Upper lobe of left lung (tissue), 6 donors: ENCODE measurements around the gene OR4D2. TPM values are rescaled to one million over a fixed set of nuclear protein-coding genes. Genes with fewer than 3 reads are reported as not detected.

Source experiments
- ATAC-seq, 2 donors: fragments of 200-7000 bp; cut with Tn5 transposase; one replicate each; pipeline ENCODE4 v1.9.1; 2022; ENCODE audit warnings: mild to moderate bottlenecking in 2 of 2, moderate library complexity in 2 of 2; ENCODE audit not compliant: low FRiP score in 2 of 2
- DNase-seq, 2 donors: peaks; one replicate each; pipeline ENCODE4 v3.0.0-alpha.2; 2019 to 2020
- H3K27ac ChIP-seq, 4 donors: fragments of 200-600 bp; sonication (generic); one replicate each; pipeline ENCODE4 v1.5.1; 2016 to 2019
- H3K27me3 ChIP-seq, 4 donors: fragments of 200-600 bp; sonication (generic); one replicate each; pipeline ENCODE4 v1.5.1; 2017 to 2019
- H3K36me3 ChIP-seq, 4 donors: fragments of 200-600 bp; sonication (generic); one replicate each; pipeline ENCODE4 v1.5.1; 2016 to 2019
- H3K4me1 ChIP-seq, 4 donors: fragments of 200-600 bp; sonication (generic); one replicate each; pipeline ENCODE4 v1.5.1; 2018 to 2019
- H3K4me3 ChIP-seq, 4 donors: fragments of 200-600 bp; sonication (generic); one replicate each; pipeline ENCODE4 v1.5.1; 2017 to 2019; ENCODE audit warnings: mild to moderate bottlenecking in 2 of 4, moderate library complexity in 1 of 4
- H3K9me3 ChIP-seq, 4 donors: fragments of 200-600 bp; sonication (generic); one replicate each; pipeline ENCODE4 v1.5.1; 2018 to 2019
- EP300 ChIP-seq, 4 donors: sonication (generic); formaldehyde crosslinking; IDR thresholded peaks; one replicate each; pipeline ENCODE4 v1.5.1; 2017; ENCODE audit warnings: antibody characterized with exemption in 4 of 4, control low read depth in 2 of 4
- POLR2A ChIP-seq, 4 donors: fragments of 450-650 bp; IDR thresholded peaks; one replicate each; pipeline ENCODE4 v1.5.1; 2016 to 2017; ENCODE audit warnings: antibody characterized with exemption in 4 of 4, mild to moderate bottlenecking in 2 of 4
- POLR2AphosphoS5 ChIP-seq, 2 donors: sonication (generic); formaldehyde crosslinking; IDR thresholded peaks; one replicate each; pipeline ENCODE4 v1.5.1; 2017; ENCODE audit warnings: antibody characterized with exemption in 2 of 2
- WGBS, 2 donors: methylation state at CpG; one replicate each; pipeline ENCODE4 v1.1.5; 2017 to 2018; 5-methylcytosine and 5-hydroxymethylcytosine counted together
- total RNA-seq, 6 donors: library from RNA; depleted of rRNA in 4 of 6; stranded (reverse); fragments of >200 nt in 4 of 6; gene quantifications; one replicate each; pipeline versions ENCODE4 v1.1.0 to v1.2.1, GENCODE V29; 2016 to 2021
- TF ChIP-seq, protein P1 (sequence below), 6 experiments: fragments of 450-650 bp in 4 of 6; fragments of 200-600 bp in 2 of 6; sonication (generic) in 2 of 6; IDR thresholded peaks; one replicate each; pipeline ENCODE4 v1.5.1; 2016 to 2019; ENCODE audit warnings: antibody characterized with exemption in 6 of 6
- donor health status: DM: no; HTN: no; CAD: no; lungs with moderate emphysema.
- donor health status: DM: no; HTN: yes; CAD: no; lungs with severe emphysema.

Gene OR4D2
- total RNA-seq, 6 donors from 2014 or later, result not detected

DNA sequence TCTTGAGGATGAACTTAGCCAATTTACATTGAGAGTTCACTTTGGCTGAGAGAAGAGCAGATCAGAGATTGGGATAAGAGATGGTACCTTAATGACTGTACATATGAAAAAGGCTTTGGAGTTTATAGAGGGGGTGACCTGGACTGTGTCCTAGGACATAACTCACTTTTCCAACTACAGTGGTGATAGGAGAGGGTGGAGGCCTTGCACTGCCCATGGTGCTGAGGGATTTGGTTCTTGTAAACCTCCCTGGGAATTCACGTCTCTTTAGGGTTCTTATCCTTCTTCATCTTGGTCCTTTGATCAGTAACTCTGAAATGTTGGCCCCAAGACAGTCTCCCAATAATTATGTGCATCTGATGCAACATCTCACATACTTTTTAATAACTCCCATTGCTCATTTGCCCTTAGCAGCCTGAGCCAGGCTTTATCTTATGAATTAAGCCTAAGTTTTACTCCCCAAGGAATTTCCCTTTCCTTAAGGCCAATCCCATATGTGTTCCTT is 18.8 kb upstream of the OR4D2 start, which contains the start of gene OR4D1:
OR4D1 (plus strand) TSS at position 455 of the 505 bp plus-strand sequence. CDS start 6,770 bp downstream, outside the sequence.
- ATAC-seq, result no peak
- Histone ChIP-seq H3K27me3 (no peaks in the 10 kb centered on the region), H3K36me3 (no peaks in the 10 kb centered on the region), H3K9me3 (peaks cover 9 to 25% (median 16%) of the 10 kb centered on the region in 4 donors), H3K27ac (no peak within 1 kb of the TSS), H3K4me1 (peaks cover 0 to 8% (median 4%) of the 10 kb centered on the region in 4 donors), H3K4me3 (no peak within 1 kb of the TSS)
- TF ChIP-seq, protein P1, sequence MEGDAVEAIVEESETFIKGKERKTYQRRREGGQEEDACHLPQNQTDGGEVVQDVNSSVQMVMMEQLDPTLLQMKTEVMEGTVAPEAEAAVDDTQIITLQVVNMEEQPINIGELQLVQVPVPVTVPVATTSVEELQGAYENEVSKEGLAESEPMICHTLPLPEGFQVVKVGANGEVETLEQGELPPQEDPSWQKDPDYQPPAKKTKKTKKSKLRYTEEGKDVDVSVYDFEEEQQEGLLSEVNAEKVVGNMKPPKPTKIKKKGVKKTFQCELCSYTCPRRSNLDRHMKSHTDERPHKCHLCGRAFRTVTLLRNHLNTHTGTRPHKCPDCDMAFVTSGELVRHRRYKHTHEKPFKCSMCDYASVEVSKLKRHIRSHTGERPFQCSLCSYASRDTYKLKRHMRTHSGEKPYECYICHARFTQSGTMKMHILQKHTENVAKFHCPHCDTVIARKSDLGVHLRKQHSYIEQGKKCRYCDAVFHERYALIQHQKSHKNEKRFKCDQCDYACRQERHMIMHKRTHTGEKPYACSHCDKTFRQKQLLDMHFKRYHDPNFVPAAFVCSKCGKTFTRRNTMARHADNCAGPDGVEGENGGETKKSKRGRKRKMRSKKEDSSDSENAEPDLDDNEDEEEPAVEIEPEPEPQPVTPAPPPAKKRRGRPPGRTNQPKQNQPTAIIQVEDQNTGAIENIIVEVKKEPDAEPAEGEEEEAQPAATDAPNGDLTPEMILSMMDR (IDR thresholded peaks at IDR 0.05), result no peak
- DNase-seq, result no peak
- 60 to 74% methylated on average over 1 of the region's 1 CpG for whole genome bisulfite sequencing, 2 donors

DNA sequence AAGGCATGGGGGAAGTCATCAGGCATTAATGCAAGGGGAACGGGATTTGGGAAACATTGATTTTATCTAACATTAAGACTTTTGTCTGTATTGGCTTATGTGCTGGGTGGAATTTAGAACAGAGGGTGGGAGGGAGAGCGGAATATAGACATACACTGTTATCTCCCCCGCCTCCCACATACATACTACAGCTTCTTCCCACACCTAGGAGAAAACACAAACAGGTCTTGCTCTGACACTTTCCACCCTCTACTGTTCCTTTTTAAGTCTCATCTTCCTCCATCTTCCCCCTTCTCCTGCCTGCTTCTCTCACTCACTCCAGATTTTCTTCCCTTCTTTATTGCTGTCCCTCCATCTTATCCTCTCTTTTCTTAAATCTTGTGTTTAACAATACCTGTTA is 18.2 kb upstream of the OR4D2 start:
- DNase-seq (no peak), ATAC-seq (no peak)
- 84 to 85% methylated on average over 3 of the region's 3 CpGs for whole genome bisulfite sequencing, 2 donors
- H3K4me1 ChIP-seq, result peaks cover 0 to 11% (median 7%) of the 10 kb centered on the region in 4 donors
- H3K4me3 ChIP-seq, result no peak overlapping the region
- peaks cover 9 to 25% (median 16%) of the 10 kb centered on the region in 4 donors for H3K9me3 ChIP-seq
- H3K27me3 ChIP-seq, result no peaks in the 10 kb centered on the region
- no peak overlapping the region for H3K27ac ChIP-seq
- TF ChIP-seq EP300 (IDR thresholded peaks at IDR 0.05) (no peak), POLR2A (IDR thresholded peaks at IDR 0.05) (no peak), POLR2AphosphoS5 (IDR thresholded peaks at IDR 0.05) (no peak)
- TF ChIP-seq, protein P1 (IDR thresholded peaks at IDR 0.05), result no peak
- no peaks in the 10 kb centered on the region for H3K36me3 ChIP-seq

DNA sequence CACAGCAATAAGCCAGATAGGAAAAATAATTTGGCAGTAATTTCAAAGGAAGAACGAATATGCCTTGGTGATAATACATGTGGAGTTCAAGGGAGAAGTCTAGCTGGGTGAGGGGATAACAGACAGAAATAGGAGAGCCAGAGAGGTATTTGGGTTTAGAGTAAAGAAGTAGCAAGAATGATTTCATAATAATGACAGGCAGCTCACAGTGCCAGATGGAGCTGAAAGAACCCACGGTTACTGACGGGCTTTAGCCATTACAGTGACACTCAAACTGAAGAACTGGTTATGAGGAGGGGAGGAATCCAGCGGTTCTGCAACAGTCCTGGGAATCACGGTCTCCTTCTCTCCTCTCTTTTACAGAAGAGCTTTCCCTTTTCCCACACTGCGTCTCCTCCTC is 16.4 kb upstream of the OR4D2 start:
- 53 to 65% methylated on average over 6 of the region's 6 CpGs for WGBS, 2 donors
- Histone ChIP-seq H3K9me3 (peaks cover 0 to 10% (median 5%) of the 10 kb centered on the region in 4 donors), H3K27ac (no peak overlapping the region), H3K36me3 (no peaks in the 10 kb centered on the region), H3K4me1 (peaks cover 0 to 15% (median 7%) of the 10 kb centered on the region in 4 donors), H3K4me3 (no peak overlapping the region), H3K27me3 (no peaks in the 10 kb centered on the region)
- no peak for DNase-seq
- TF ChIP-seq, protein P1 (IDR thresholded peaks at IDR 0.05), result no peak
- no peak for TF ChIP-seq EP300 (IDR thresholded peaks at IDR 0.05)
- TF ChIP-seq POLR2AphosphoS5 (IDR thresholded peaks at IDR 0.05), result no peak
- TF ChIP-seq POLR2A (IDR thresholded peaks at IDR 0.05), result no peak
- no peak for ATAC-seq

DNA sequence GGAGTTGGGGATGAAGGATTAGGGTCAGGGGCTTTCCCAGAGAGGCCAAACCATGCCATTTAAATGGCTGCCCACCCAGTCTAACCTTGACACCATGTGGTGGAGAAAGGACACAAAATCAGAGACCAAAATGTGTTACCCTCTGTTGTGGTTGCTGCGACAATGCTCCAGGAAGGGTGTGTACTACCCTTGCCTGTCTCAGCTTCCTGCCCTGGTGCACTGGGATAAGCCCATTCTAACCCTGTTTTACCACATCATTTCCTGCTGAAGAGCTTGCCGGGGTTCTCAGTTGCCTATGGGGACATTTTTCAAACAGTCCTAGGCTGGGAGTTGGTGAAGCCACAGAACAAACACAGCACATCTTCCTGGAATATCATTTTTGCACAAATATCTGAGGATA is 13.7 kb upstream of the OR4D2 start:
- H3K4me1 ChIP-seq, result peaks cover 10 to 24% (median 17%) of the 10 kb centered on the region in 4 donors
- peak overlapping the region in 2 of 4 donors; percentile 19 to 39 for H3K27ac ChIP-seq
- DNase-seq, result peak in 1 of 2 donors; percentile 29
- H3K4me3 ChIP-seq, result no peak overlapping the region
- ATAC-seq, result peak; percentile 36 to 49
- TF ChIP-seq EP300 (IDR thresholded peaks at IDR 0.05) (no peak), POLR2A (IDR thresholded peaks at IDR 0.05) (no peak), POLR2AphosphoS5 (IDR thresholded peaks at IDR 0.05) (peak in 1 of 2 donors; percentile 52)
- H3K27me3 ChIP-seq, result peaks cover 0 to 11% (median 3%) of the 10 kb centered on the region in 4 donors
- no peaks in the 10 kb centered on the region for H3K36me3 ChIP-seq
- no peaks in the 10 kb centered on the region for H3K9me3 ChIP-seq
- 20 to 44% methylated on average over 1 to 2 of the region's 2 CpGs for WGBS, 2 donors

DNA sequence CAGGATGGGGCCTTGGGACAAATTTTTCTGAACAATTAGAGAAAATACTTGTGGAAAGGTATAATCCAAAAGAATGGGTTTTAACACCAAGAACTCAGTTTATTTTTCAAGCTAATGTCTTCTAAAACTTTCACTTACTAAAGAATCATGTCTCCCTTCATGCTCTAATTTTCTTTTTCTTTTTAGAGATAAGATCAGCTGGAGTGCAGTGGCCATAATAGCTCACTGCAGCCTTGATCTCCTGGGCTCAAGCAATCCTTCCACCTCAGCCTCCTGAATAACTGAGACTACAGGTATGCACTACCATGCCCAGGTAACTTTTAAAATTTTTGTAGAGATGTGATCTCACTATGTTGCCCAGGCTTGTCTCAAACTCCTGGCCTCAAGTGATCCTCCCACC is 13.1 kb upstream of the OR4D2 start:
- Histone ChIP-seq H3K27me3 (peaks cover 0 to 11% (median 3%) of the 10 kb centered on the region in 4 donors), H3K4me3 (no peak overlapping the region), H3K27ac (peak overlapping the region in 2 of 4 donors; percentile 3 to 39), H3K4me1 (peaks cover 10 to 24% (median 17%) of the 10 kb centered on the region in 4 donors), H3K36me3 (no peaks in the 10 kb centered on the region), H3K9me3 (no peaks in the 10 kb centered on the region)
- DNase-seq (no peak), ATAC-seq (no peak)
- TF ChIP-seq POLR2A (IDR thresholded peaks at IDR 0.05) (no peak), EP300 (IDR thresholded peaks at IDR 0.05) (no peak), POLR2AphosphoS5 (IDR thresholded peaks at IDR 0.05) (no peak)
- TF ChIP-seq, protein P1 (IDR thresholded peaks at IDR 0.05), result no peak
